ENCODE measurements around the gene C16orf96. TPM values are rescaled to one million over a fixed set of nuclear protein-coding genes. Genes with fewer than 3 reads are reported as not detected.

The C16orf96 gene
- total RNA-seq: 1 to 10 TPM; 1.5 to 1.6 TPM
- 0.57 TPM for polyA plus RNA-seq (2013, experiment 1 of 2)
- polyA plus RNA-seq (2013, experiment 2 of 2): 0.70 TPM
- long read RNA-seq, experiment 1, partial matches to known transcripts: 1 of 3 reads
- long read RNA-seq, experiment 1, other reads (novel, unspliced or antisense): 2 of 3 reads
- long read RNA-seq, experiment 2: 0 reads
- long read RNA-seq, experiment 3, partial matches to known transcripts: 0 of 2 reads
- long read RNA-seq, experiment 3, other reads (novel, unspliced or antisense): 2 of 2 reads
- long read RNA-seq, experiment 4: 0 reads

DNA sequence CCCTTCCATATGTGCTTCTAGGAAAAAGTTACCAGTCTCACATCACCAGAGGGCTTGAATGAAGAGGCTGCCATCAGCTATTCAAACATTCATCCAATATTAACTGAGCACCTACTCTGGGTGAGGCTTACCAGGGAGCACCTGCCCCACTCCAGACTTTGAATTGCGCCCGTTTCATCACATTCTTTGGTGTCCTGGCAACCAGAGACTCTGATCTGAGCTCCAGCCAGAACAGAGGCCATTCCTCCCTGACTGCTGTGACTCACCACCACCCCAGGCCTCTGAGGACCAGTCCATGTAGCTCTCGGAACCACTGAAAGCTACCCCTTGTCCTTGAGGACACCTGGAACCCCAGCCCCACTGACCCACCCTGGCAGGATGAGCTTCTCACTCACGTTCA lies at the start of gene C16orf96:
Gene C16orf96 (plus strand): TSS at position 229 of the 400 bp plus-strand sequence. CDS start 150 bp downstream, at position 379.
- H3K36me3 ChIP-seq (ENCODE audit: control insufficient read depth, insufficient read depth, low read length): no peaks in the 10 kb centered on the region
- no peaks in the 10 kb centered on the region for H3K9me3 ChIP-seq (ENCODE audit: control insufficient read depth, low read length)
- no peak within 1 kb of the TSS for H3K27ac ChIP-seq (ENCODE audit: low read depth, low read length)
- TF ChIP-seq, protein P1, sequence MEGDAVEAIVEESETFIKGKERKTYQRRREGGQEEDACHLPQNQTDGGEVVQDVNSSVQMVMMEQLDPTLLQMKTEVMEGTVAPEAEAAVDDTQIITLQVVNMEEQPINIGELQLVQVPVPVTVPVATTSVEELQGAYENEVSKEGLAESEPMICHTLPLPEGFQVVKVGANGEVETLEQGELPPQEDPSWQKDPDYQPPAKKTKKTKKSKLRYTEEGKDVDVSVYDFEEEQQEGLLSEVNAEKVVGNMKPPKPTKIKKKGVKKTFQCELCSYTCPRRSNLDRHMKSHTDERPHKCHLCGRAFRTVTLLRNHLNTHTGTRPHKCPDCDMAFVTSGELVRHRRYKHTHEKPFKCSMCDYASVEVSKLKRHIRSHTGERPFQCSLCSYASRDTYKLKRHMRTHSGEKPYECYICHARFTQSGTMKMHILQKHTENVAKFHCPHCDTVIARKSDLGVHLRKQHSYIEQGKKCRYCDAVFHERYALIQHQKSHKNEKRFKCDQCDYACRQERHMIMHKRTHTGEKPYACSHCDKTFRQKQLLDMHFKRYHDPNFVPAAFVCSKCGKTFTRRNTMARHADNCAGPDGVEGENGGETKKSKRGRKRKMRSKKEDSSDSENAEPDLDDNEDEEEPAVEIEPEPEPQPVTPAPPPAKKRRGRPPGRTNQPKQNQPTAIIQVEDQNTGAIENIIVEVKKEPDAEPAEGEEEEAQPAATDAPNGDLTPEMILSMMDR (conservative IDR thresholded peaks at IDR 0.05): no peak
- no peaks in the 10 kb centered on the region for H3K27me3 ChIP-seq (ENCODE audit: control insufficient read depth, insufficient read depth, low read length, poor library complexity, severe bottlenecking)
- Mint-ChIP-seq H3K9me3 (no peaks in the 10 kb centered on the region), H3K27ac (no peak within 1 kb of the TSS), H3K27me3 (ENCODE audit: insufficient read depth) (no peaks in the 10 kb centered on the region), H3K36me3 (ENCODE audit: low read depth) (no peaks in the 10 kb centered on the region), H3K4me1 (no peaks in the 10 kb centered on the region), H3K4me3 (no peak within 1 kb of the TSS)
- no peak for DNase-seq
- WGBS, 2 experiments (ENCODE audit: insufficient coverage in 1 of 2, insufficient read length in 1 of 2): 67 to 93% methylated on average over 4 of the region's 4 CpGs
- no peak within 1 kb of the TSS for H3K4me3 ChIP-seq (ENCODE audit: low read length)
- H3K9ac ChIP-seq (ENCODE audit: extremely low read depth, low read length, poor library complexity, severe bottlenecking): no peak within 1 kb of the TSS
- no peaks in the 10 kb centered on the region for H3K4me1 ChIP-seq (ENCODE audit: control insufficient read depth, insufficient read depth, low read length)

DNA sequence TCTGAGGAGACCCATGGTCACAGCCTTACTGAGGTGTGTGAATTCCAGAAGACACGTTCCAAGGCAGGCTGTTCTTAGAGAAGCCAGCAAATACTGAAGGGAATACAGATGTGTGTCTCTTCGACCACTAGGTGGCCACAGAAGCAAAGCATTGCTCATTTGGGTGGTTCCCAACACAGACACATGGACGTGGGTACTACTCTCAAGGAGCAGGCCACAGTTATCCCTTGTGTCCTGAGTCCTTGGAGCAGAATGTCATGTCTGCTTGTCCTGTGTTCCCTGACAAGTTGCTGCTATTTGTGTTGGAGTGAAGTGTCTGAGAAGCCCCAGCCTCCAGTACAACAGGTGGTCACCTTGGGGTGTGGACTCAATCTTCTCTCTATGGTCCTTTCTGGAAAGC lies 49.7 kb upstream of the C16orf96 start:
- 35 to 38% methylated on average over 3 of the region's 3 CpGs for WGBS, 2 experiments (ENCODE audit: insufficient coverage in 1 of 2, insufficient read length in 1 of 2)
- no peaks in the 10 kb centered on the region for H3K9me3 Mint-ChIP-seq
- H3K4me1 Mint-ChIP-seq: peaks cover 10% of the 10 kb centered on the region
- Histone ChIP-seq H3K27ac (ENCODE audit: low read depth, low read length) (no peak overlapping the region), H3K4me1 (ENCODE audit: control insufficient read depth, insufficient read depth, low read length) (peaks cover 1% of the 10 kb centered on the region), H3K27me3 (ENCODE audit: control insufficient read depth, insufficient read depth, low read length, poor library complexity, severe bottlenecking) (no peaks in the 10 kb centered on the region), H3K36me3 (ENCODE audit: control insufficient read depth, insufficient read depth, low read length) (peaks cover 46% of the 10 kb centered on the region), H3K9ac (ENCODE audit: extremely low read depth, low read length, poor library complexity, severe bottlenecking) (no peak overlapping the region), H3K9me3 (ENCODE audit: control insufficient read depth, low read length) (no peaks in the 10 kb centered on the region), H3K4me3 (ENCODE audit: low read length) (no peak overlapping the region)
- H3K36me3 Mint-ChIP-seq (ENCODE audit: low read depth): peaks cover 15% of the 10 kb centered on the region
- TF ChIP-seq, protein P1 (conservative IDR thresholded peaks at IDR 0.05): peak; percentile 90
- no peak overlapping the region for H3K4me3 Mint-ChIP-seq
- no peaks in the 10 kb centered on the region for H3K27me3 Mint-ChIP-seq (ENCODE audit: insufficient read depth)
- peak; percentile 83 for DNase-seq
- H3K27ac Mint-ChIP-seq: peak overlapping the region; percentile 86

DNA sequence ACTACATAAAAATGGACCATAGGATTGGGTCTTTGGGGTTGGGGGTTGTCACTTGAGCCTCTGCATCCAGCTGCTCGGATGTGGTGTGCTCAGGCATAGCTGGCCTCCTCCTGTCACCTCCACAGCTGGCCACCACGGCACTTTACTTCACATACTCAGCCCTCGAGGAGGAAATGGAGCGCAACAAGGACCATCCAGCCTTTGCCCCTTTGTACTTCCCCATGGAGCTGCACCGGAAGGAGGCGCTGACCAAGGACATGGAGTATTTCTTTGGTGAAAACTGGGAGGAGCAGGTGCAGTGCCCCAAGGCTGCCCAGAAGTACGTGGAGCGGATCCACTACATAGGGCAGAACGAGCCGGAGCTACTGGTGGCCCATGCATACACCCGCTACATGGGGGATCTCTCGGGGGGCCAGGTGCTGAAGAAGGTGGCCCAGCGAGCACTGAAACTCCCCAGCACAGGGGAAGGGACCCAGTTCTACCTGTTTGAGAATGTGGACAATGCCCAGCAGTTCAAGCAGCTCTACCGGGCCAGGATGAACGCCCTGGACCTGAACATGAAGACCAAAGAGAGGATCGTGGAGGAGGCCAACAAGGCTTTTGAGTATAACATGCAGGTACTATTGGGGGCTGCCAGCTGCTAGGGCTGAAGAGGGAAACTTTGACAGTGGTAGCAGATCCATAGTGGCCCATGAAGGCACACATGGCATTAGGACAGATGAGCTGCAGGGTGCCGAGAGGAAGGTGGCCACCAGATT lies 48.4 kb upstream of the C16orf96 start:
- H3K9ac ChIP-seq (ENCODE audit: extremely low read depth, low read length, poor library complexity, severe bottlenecking): no peak overlapping the region
- peaks cover 51% of the 10 kb centered on the region for H3K36me3 ChIP-seq (ENCODE audit: control insufficient read depth, insufficient read depth, low read length)
- no peaks in the 10 kb centered on the region for H3K9me3 ChIP-seq (ENCODE audit: control insufficient read depth, low read length)
- TF ChIP-seq, protein P1 (conservative IDR thresholded peaks at IDR 0.05): no peak
- peaks cover 21% of the 10 kb centered on the region for H3K36me3 Mint-ChIP-seq (ENCODE audit: low read depth)
- WGBS, 2 experiments (ENCODE audit: insufficient coverage in 1 of 2, insufficient read length in 1 of 2): 94 to 97% methylated on average over 12 to 17 of the region's 17 CpGs
- no peak overlapping the region for H3K27ac ChIP-seq (ENCODE audit: low read depth, low read length)
- DNase-seq: peak; percentile 36
- no peaks in the 10 kb centered on the region for H3K27me3 ChIP-seq (ENCODE audit: control insufficient read depth, insufficient read depth, low read length, poor library complexity, severe bottlenecking)
- peaks cover 4% of the 10 kb centered on the region for H3K4me1 Mint-ChIP-seq
- H3K4me3 ChIP-seq (ENCODE audit: low read length): no peak overlapping the region
- H3K9me3 Mint-ChIP-seq: no peaks in the 10 kb centered on the region
- no peaks in the 10 kb centered on the region for H3K27me3 Mint-ChIP-seq (ENCODE audit: insufficient read depth)
- no peaks in the 10 kb centered on the region for H3K4me1 ChIP-seq (ENCODE audit: control insufficient read depth, insufficient read depth, low read length)
- H3K27ac Mint-ChIP-seq: no peak overlapping the region
- H3K4me3 Mint-ChIP-seq: no peak overlapping the region

All from endodermal cell (in vitro differentiated cells).